GM21381 (cell line): ENCODE results near the gene ADAM15.

Experiments used
- ATAC-seq: cut with Tn5 transposase; IDR thresholded peaks from one replicate; pipeline ENCODE4 v1.9.1; 2021; ENCODE audit warnings: mild to moderate bottlenecking, moderate library complexity; ENCODE audit not compliant: unreplicated experiment

The ADAM15 gene

GRCh38 chr1:155110381-155110780, 59.3 kb downstream of the ADAM15 start:
- no peak for ATAC-seq

- no peak for ATAC-seq
These were observed 59.7 kb downstream of the ADAM15 start for GRCh38 chr1:155110826-155111225.
